ENCODE results near the gene SLC35A5. TPM values are rescaled to one million over a fixed set of nuclear protein-coding genes. Genes with fewer than 3 reads are reported as not detected.

Gene SLC35A5
- total and polyA plus RNA-seq, 9 of the 15 experiments (the other 6 are each of a cell fraction or from before 2014, with no cell fraction given): 4.0 to 13.0 (median 9.7) TPM

DNA sequence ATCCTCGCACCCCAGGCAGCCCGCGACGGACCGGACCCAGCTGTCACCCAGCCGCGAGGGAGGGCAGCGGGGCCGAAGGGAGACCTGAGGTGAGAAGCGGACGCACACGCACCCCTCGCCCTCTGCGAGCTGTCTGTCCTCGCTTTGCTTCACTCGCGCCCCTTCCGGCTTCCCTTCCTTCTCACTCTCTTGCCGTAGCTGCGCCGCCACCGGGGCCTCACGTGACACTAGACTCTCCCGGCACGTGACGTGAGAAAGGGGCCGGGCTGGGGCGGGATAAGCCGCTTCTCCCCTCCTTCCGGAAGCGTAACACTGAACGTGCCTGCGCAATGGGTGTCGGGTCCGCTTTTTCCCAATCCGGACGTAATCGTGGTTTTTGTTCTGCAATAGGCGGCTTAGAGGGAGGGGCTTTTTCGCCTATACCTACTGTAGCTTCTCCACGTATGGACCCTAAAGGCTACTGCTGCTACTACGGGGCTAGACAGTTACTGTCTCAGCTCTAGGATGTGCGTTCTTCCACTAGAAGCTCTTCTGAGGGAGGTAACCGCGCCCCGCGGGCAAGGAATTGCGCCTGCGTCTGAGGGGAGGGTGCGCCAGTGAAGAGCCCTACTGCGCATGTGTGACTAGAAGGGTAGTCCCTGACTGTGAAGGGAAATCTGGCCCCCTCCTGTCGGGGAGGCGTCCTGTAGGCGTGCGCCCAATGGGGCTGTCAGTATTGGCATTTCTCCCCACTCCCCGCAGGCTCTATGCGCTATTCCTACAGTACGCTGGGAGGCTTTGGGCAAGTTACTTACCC is at the start of gene SLC35A5, which contains the start of gene ATG3 (continued):
- TF ChIP-seq, protein P1, sequence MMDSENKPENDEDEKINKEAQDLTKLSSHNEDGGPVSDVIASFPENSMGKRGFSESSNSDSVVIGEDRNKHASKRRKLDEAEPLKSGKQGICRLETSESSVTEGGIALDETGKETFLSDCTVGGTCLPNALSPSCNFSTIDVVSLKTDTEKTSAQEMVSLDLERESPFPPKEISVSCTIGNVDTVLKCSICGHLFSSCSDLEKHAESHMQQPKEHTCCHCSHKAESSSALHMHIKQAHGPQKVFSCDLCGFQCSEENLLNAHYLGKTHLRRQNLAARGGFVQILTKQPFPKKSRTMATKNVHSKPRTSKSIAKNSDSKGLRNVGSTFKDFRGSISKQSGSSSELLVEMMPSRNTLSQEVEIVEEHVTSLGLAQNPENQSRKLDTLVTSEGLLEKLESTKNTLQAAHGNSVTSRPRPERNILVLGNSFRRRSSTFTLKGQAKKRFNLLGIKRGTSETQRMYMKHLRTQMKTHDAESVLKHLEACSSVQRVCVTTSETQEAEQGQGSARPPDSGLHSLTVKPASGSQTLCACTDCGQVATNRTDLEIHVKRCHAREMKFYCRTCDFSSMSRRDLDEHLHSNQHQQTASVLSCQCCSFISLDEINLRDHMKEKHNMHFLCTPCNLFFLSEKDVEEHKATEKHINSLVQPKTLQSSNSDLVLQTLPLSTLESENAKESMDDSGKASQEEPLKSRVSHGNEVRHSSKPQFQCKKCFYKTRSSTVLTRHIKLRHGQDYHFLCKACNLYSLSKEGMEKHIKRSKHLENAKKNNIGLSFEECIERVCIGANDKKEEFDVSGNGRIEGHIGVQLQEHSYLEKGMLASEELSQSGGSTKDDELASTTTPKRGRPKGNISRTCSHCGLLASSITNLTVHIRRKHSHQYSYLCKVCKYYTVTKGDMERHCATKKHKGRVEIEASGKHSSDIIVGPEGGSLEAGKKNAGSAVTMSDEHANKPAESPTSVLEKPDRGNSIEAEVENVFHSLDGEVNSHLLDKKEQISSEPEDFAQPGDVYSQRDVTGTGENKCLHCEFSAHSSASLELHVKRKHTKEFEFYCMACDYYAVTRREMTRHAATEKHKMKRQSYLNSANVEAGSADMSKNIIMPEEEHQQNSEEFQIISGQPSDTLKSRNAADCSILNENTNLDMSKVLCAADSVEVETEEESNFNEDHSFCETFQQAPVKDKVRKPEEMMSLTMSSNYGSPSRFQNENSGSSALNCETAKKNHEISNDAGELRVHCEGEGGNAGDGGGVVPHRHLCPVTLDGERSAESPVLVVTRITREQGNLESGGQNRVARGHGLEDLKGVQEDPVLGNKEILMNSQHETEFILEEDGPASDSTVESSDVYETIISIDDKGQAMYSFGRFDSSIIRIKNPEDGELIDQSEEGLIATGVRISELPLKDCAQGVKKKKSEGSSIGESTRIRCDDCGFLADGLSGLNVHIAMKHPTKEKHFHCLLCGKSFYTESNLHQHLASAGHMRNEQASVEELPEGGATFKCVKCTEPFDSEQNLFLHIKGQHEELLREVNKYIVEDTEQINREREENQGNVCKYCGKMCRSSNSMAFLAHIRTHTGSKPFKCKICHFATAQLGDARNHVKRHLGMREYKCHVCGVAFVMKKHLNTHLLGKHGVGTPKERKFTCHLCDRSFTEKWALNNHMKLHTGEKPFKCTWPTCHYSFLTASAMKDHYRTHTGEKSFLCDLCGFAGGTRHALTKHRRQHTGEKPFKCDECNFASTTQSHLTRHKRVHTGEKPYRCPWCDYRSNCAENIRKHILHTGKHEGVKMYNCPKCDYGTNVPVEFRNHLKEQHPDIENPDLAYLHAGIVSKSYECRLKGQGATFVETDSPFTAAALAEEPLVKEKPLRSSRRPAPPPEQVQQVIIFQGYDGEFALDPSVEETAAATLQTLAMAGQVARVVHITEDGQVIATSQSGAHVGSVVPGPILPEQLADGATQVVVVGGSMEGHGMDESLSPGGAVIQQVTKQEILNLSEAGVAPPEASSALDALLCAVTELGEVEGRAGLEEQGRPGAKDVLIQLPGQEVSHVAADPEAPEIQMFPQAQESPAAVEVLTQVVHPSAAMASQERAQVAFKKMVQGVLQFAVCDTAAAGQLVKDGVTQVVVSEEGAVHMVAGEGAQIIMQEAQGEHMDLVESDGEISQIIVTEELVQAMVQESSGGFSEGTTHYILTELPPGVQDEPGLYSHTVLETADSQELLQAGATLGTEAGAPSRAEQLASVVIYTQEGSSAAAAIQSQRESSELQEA (IDR thresholded peaks at IDR 0.05; ENCODE audit: low read depth): peak; percentile 93
- TF ChIP-seq TBL1XR1 (IDR thresholded peaks at IDR 0.05; ENCODE audit: low read length in 2 of 2) (peak in 1 of 2 experiments; percentile 26; a peak in 1 of 4 replicates), RBM17 (IDR thresholded peaks at IDR 0.05; ENCODE audit: borderline replicate concordance, low read depth, low read length) (no peak), RHOXF2B (CRISPR knock-in tag; conservative IDR thresholded peaks at IDR 0.05) (no peak), ARHGAP35 (IDR thresholded peaks at IDR 0.05; ENCODE audit: partially characterized antibody) (no peak), POLR2G (IDR thresholded peaks at IDR 0.05; ENCODE audit: low read depth, low read length) (peak; percentile 85), ELF1 (tag; IDR thresholded peaks at IDR 0.05) (peak; percentile 97), THRAP3 (IDR thresholded peaks at IDR 0.05; ENCODE audit: borderline replicate concordance) (no peak), ZNF583 (CRISPR knock-in tag; IDR thresholded peaks at IDR 0.05) (no peak), ZNF175 (CRISPR knock-in tag; IDR thresholded peaks at IDR 0.05; ENCODE audit: low read depth) (peak; percentile 27; the same call in 1 of the 2 replicates), ZFP1 (CRISPR knock-in tag; IDR thresholded peaks at IDR 0.05) (no peak), PPARD (CRISPR knock-in tag; IDR thresholded peaks at IDR 0.05) (no peak), TBP (optimal IDR thresholded peaks at IDR 0.05; ENCODE audit: low read depth, low read length) (peak; percentile 54), PML (IDR thresholded peaks at IDR 0.05; ENCODE audit: low read length) (no peak; the same call in 1 of the 2 replicates), HMGN3 (IDR thresholded peaks at IDR 0.05; ENCODE audit: borderline replicate concordance, extremely low read depth, insufficient read length, low read depth, low read length) (no peak)
- TF ChIP-seq, protein P2, sequence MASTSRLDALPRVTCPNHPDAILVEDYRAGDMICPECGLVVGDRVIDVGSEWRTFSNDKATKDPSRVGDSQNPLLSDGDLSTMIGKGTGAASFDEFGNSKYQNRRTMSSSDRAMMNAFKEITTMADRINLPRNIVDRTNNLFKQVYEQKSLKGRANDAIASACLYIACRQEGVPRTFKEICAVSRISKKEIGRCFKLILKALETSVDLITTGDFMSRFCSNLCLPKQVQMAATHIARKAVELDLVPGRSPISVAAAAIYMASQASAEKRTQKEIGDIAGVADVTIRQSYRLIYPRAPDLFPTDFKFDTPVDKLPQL (IDR thresholded peaks at IDR 0.05; ENCODE audit: extremely low read depth, insufficient read length): peak; percentile 9
- TF ChIP-seq, protein P3, sequence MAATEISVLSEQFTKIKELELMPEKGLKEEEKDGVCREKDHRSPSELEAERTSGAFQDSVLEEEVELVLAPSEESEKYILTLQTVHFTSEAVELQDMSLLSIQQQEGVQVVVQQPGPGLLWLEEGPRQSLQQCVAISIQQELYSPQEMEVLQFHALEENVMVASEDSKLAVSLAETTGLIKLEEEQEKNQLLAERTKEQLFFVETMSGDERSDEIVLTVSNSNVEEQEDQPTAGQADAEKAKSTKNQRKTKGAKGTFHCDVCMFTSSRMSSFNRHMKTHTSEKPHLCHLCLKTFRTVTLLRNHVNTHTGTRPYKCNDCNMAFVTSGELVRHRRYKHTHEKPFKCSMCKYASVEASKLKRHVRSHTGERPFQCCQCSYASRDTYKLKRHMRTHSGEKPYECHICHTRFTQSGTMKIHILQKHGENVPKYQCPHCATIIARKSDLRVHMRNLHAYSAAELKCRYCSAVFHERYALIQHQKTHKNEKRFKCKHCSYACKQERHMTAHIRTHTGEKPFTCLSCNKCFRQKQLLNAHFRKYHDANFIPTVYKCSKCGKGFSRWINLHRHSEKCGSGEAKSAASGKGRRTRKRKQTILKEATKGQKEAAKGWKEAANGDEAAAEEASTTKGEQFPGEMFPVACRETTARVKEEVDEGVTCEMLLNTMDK (IDR thresholded peaks at IDR 0.05; ENCODE audit: borderline replicate concordance, insufficient read depth, low read depth, low read length, poor library complexity, severe bottlenecking): no peak

All from K562 (cell line).